Measurements from ENCODE around the gene PRDM10. TPM values are rescaled to one million over a fixed set of nuclear protein-coding genes. Genes with fewer than 3 reads are reported as not detected.

The PRDM10 gene
- total RNA-seq, 1 experiment from 2014 or later: 7.7 TPM

- H2BK120ac ChIP-seq (ENCODE audit: low read depth, low read length, poor library complexity, severe bottlenecking): no peak overlapping the region
- H3K27ac Mint-ChIP-seq: peak overlapping the region in 2 of 3 experiments; percentile 13 to 38; a peak in 2 of 7 replicates
- H3K79me1 ChIP-seq (ENCODE audit: insufficient read depth, low read depth, low read length, poor library complexity, severe bottlenecking): no peaks in the 10 kb centered on the region
- H3K4ac ChIP-seq (ENCODE audit: low read depth, low read length): no peak overlapping the region
- no peak overlapping the region for H4K5ac ChIP-seq (ENCODE audit: insufficient read length, low read depth, low read length)
- no peaks in the 10 kb centered on the region for H3K9me3 Mint-ChIP-seq
- no peak overlapping the region for H3K27ac ChIP-seq (ENCODE audit: insufficient read length, low read depth, low read length)
- H3K23ac ChIP-seq (ENCODE audit: insufficient read length, low read depth, low read length): no peak overlapping the region
- TF ChIP-seq CTCF (conservative IDR thresholded peaks at IDR 0.05): no peak
- no peak overlapping the region for H2AFZ ChIP-seq (ENCODE audit: low read length)
- H4K8ac ChIP-seq (replicated peaks; ENCODE audit: insufficient read length, low read depth, low read length): no peak overlapping the region
- no peak overlapping the region for H2BK5ac ChIP-seq (ENCODE audit: insufficient read length, low read length)
- no peaks in the 10 kb centered on the region for H3K79me2 ChIP-seq (ENCODE audit: insufficient read depth, low read length)
- no peak overlapping the region for H3K18ac ChIP-seq (ENCODE audit: insufficient read length, low read depth, low read length)
- H3K4me1 Mint-ChIP-seq: peaks cover 27 to 40% of the 10 kb centered on the region in 2 experiments
- H2BK15ac ChIP-seq (ENCODE audit: low read depth, low read length): no peak overlapping the region
- H3K4me2 ChIP-seq (ENCODE audit: insufficient read depth, insufficient read length, low read length): no peak overlapping the region
- peaks cover 5 to 21% (median 9%) of the 10 kb centered on the region in 3 experiments for H3K36me3 Mint-ChIP-seq (ENCODE audit: insufficient read depth in 1 of 3, low read depth in 3 of 3)
- no peak overlapping the region for H4K91ac ChIP-seq (ENCODE audit: insufficient read length, low read depth, low read length)
- H3K9me3 ChIP-seq (ENCODE audit: control insufficient read depth, low read depth, low read length): no peaks in the 10 kb centered on the region
- H3K56ac ChIP-seq (ENCODE audit: insufficient read length, low read depth, low read length): no peak overlapping the region
- H2AK5ac ChIP-seq (ENCODE audit: insufficient read length, low read length): no peak overlapping the region
- no peaks in the 10 kb centered on the region for H3K27me3 Mint-ChIP-seq (ENCODE audit: low read depth)
- H2BK12ac ChIP-seq (ENCODE audit: insufficient read length, low read depth, low read length): no peak overlapping the region
- H3K14ac ChIP-seq (ENCODE audit: insufficient read depth, low read length): no peak overlapping the region
- H3K9ac ChIP-seq (ENCODE audit: extremely low read depth, insufficient read length, low read length): no peak overlapping the region
- no peak overlapping the region for H2BK20ac ChIP-seq (ENCODE audit: low read depth, low read length, poor library complexity, severe bottlenecking)
- H3K27me3 ChIP-seq (ENCODE audit: insufficient read depth, low read length): no peaks in the 10 kb centered on the region
- no peak for DNase-seq
- H4K20me1 ChIP-seq (ENCODE audit: control insufficient read depth, insufficient read depth, insufficient read length): no peaks in the 10 kb centered on the region
- H3K4me1 ChIP-seq (ENCODE audit: insufficient read depth, low read length): peaks cover 9% of the 10 kb centered on the region
- WGBS (ENCODE audit: extremely low coverage, insufficient read length, low lambda C conversion rate): no CpG with 5 or more reads among the region's 4 CpGs
- no peaks in the 10 kb centered on the region for H3K23me2 ChIP-seq (ENCODE audit: insufficient read length, low read depth, low read length, poor library complexity, severe bottlenecking)
- H3T11ph ChIP-seq (ENCODE audit: low read length): no peak overlapping the region
- no peak overlapping the region for H3K4me3 Mint-ChIP-seq
Observed at GRCh38 chr11:129939510-129939909, 63.1 kb downstream of the PRDM10 start.

All from H9 (cell line).